Testis (tissue), 3 donors: ENCODE measurements around the gene DIS3L2. TPM values are rescaled to one million over a fixed set of nuclear protein-coding genes. Genes with fewer than 3 reads are reported as not detected.

ENCODE experiments used
- DNase-seq: peaks from one replicate; pipeline ENCODE4 v3.0.0-alpha.2; 2019
- H3K27ac ChIP-seq, 2 donors: fragments of 200-600 bp; sonication (generic); one replicate each; pipeline ENCODE4 v1.5.1; 2019
- H3K27me3 ChIP-seq: fragments of 200-600 bp; sonication (generic); one replicate; pipeline ENCODE4 v1.5.1; 2019
- H3K36me3 ChIP-seq: fragments of 200-600 bp; sonication (generic); one replicate; pipeline ENCODE4 v1.5.1; 2017; ENCODE audit warnings: low read depth; ENCODE audit errors: missing control alignments
- H3K4me1 ChIP-seq: fragments of 200-600 bp; sonication (generic); one replicate; pipeline ENCODE4 v1.5.1; 2019
- H3K4me3 ChIP-seq, 2 donors: fragments of 200-600 bp; sonication (generic); one replicate each; pipeline ENCODE4 v1.5.1; 2017 to 2019
- H3K9me3 ChIP-seq: fragments of 200-600 bp; sonication (generic); one replicate; pipeline ENCODE4 v1.5.1; 2017
- POLR2A ChIP-seq: fragments of 450-650 bp; IDR thresholded peaks from one replicate; pipeline ENCODE4 v1.6.1; 2017; ENCODE audit warnings: antibody characterized with exemption, mild to moderate bottlenecking, moderate library complexity
- WGBS, 2 donors: methylation state at CpG; one replicate each; pipeline ENCODE4 v1.1.5; 2018; 5-methylcytosine and 5-hydroxymethylcytosine counted together
- intact Hi-C: fragments of 100-400 bp; cut with DNase I; formaldehyde crosslinking; loops from one replicate; pipeline ENCODE4 v1.15.1; 2023; ENCODE audit warnings: low total_unique reads
- polyA plus RNA-seq: library from polyadenylated mRNA; stranded (reverse); fragments of 350-450 nt; fragmentation: Illumina TruSeq; extraction: RNeasy Lipid Tissue Mini Kit (QIAGEN cat#74804); gene quantifications from one replicate; pipeline ENCODE4 v1.2.3, GENCODE V29; 2014; ENCODE audit warnings: low read depth, low replicate concordance; ENCODE audit not compliant: insufficient read depth
- total RNA-seq, 2 donors: library from RNA; depleted of rRNA; stranded (reverse); fragments of >200 nt; gene quantifications; one replicate each; pipeline ENCODE4 v1.2.3, GENCODE V29; 2016
- TF ChIP-seq, protein P1 (sequence below), 3 experiments: fragments of 450-650 bp in 2 of 3; fragments of 200-600 bp in 1 of 3; sonication (generic) in 1 of 3; IDR thresholded peaks; one replicate each; pipeline ENCODE4 v1.5.1; 2016 to 2019; ENCODE audit warnings: antibody characterized with exemption in 3 of 3, mild to moderate bottlenecking in 2 of 3, moderate library complexity in 1 of 3

DIS3L2 gene
- total and polyA plus RNA-seq, 3 donors from 2014 or later: 32.5 to 80.7 (median 70.4) TPM

DNA sequence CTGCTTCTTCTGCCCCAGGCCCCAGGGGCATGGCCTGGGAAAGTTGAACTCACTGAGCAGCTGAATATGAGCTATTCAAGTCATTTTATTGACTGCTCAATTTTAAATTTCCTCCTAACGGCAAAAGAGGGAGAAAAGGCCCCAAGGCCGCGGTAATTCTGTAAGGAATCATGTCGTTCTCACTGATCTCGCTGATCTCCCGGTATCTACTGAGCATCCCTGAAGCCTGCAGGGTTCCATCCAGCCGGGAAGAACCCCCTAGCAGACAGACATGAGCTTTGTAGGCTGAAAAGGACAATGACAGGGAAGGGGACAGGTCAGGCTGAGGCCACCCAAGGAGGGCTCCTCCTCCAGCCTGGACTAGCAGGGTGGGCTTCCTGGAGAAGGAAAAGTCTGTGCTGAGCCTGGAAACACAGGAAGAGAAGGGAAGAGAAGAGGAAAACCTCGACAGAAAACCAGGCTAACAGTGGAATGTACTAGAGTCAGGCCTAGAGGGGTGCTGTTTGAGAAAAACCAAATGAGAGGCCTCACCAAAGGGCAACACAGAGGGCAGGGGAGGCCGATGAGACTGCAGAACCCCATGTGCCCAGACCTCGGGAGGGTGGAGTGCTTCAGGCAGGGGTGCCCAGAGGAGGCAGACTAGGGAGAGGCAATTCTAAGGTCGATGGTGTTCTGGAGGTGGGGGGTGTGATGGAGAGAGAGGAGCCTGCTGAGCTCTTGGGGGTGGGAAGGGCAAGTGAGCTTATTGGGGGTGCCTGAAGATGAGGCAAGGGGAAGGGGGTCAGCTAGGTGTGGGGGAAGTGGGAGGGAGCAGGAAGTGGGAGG lies 32.4 kb upstream of the DIS3L2 start:
- H3K9me3 ChIP-seq: no peaks in the 10 kb centered on the region
- WGBS, 2 donors: 81 to 90% methylated on average over 11 of the region's 11 CpGs
- no peaks in the 10 kb centered on the region for H3K36me3 ChIP-seq
- TF ChIP-seq POLR2A: no peak
- TF ChIP-seq, protein P1, sequence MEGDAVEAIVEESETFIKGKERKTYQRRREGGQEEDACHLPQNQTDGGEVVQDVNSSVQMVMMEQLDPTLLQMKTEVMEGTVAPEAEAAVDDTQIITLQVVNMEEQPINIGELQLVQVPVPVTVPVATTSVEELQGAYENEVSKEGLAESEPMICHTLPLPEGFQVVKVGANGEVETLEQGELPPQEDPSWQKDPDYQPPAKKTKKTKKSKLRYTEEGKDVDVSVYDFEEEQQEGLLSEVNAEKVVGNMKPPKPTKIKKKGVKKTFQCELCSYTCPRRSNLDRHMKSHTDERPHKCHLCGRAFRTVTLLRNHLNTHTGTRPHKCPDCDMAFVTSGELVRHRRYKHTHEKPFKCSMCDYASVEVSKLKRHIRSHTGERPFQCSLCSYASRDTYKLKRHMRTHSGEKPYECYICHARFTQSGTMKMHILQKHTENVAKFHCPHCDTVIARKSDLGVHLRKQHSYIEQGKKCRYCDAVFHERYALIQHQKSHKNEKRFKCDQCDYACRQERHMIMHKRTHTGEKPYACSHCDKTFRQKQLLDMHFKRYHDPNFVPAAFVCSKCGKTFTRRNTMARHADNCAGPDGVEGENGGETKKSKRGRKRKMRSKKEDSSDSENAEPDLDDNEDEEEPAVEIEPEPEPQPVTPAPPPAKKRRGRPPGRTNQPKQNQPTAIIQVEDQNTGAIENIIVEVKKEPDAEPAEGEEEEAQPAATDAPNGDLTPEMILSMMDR (IDR thresholded peaks at IDR 0.05): no peak
- H3K27ac ChIP-seq: no peak overlapping the region
- H3K27me3 ChIP-seq: no peaks in the 10 kb centered on the region
- H3K4me1 ChIP-seq: peaks cover 14% of the 10 kb centered on the region
- no peak overlapping the region for H3K4me3 ChIP-seq
- peak; percentile 6 for DNase-seq
- intact Hi-C loops: no loop called here

DNA sequence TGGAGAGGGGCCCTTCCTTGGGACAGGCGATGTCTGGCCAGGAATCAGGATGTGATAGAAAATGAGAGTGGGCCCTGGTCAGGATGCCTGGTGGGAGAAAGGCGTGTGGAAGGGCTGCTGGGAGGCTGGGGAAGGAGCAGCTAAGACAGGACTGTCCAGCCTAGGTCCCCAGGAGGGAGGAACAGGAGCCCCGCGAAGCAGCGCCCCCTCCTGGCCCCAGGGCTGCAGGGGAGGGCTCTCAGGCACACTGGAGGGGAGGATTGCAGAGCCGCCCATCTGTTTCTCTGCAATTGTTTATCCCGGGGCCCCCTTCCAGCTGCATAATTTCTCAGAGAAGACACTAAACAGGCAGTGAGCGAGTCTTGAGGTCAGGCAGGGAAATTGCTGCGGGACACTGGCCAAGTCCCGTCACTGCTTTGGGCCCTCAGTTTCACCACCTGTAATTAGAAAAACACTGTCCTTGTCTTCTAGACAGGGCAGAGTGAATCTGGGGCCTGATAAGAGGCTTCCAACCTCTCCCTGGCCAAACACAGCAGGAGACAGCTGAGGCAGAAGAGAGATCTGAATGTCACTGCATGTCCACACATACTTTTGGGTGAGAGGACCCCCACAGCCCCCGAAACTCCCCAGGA lies 31.4 kb upstream of the DIS3L2 start:
- no peak overlapping the region for H3K4me3 ChIP-seq
- no peaks in the 10 kb centered on the region for H3K27me3 ChIP-seq
- 40 to 67% methylated on average over 8 to 11 of the region's 11 CpGs for WGBS, 2 donors
- TF ChIP-seq POLR2A: no peak
- TF ChIP-seq, protein P1 (IDR thresholded peaks at IDR 0.05): no peak
- peak; percentile 16 for DNase-seq
- intact Hi-C loops: no loop called here
- H3K27ac ChIP-seq: no peak overlapping the region
- H3K9me3 ChIP-seq: no peaks in the 10 kb centered on the region
- H3K36me3 ChIP-seq: no peaks in the 10 kb centered on the region
- H3K4me1 ChIP-seq: peaks cover 18% of the 10 kb centered on the region

DNA sequence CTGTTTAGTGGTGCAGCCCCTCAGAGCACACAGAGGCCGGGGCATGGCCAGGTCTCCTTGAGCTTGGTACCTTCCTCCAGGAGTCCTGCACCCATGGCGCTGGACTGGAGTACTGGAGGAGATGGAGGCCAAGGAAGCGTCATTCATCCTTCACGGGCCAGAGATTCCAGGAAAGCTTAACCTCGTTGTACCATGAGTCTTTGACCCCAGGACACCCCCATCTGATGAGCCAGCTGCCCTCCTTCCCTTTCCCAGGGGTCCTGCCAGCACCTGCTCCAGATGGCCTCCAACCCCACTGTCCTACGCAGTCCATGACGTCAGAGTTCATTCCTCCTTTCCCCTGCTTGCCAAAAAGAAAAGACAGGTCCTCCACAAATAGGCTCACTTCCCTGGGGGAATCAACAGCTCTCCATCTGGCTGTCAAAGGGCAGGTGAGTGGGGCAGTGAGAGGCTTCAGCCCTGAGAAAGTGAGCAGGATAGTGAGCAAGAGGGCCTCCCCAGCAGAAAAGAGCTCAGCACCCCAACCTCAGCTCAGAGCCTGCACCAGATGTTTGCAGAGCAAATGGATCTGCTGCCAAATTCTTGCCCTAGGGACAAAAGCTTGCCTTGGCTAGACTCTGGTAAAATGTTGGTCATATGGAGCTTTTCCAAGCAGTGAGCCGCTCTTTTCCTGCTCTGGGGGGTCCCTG lies 30.8 kb upstream of the DIS3L2 start:
- Histone ChIP-seq H3K9me3 (no peaks in the 10 kb centered on the region), H3K27ac (no peak overlapping the region), H3K27me3 (no peaks in the 10 kb centered on the region), H3K36me3 (no peaks in the 10 kb centered on the region), H3K4me1 (peaks cover 20% of the 10 kb centered on the region), H3K4me3 (no peak overlapping the region)
- TF ChIP-seq POLR2A: no peak
- TF ChIP-seq, protein P1 (IDR thresholded peaks at IDR 0.05): no peak
- intact Hi-C loops: no loop called here
- peak; percentile 10 for DNase-seq
- WGBS, 2 donors: 75 to 83% methylated on average over 7 to 8 of the region's 8 CpGs

DNA sequence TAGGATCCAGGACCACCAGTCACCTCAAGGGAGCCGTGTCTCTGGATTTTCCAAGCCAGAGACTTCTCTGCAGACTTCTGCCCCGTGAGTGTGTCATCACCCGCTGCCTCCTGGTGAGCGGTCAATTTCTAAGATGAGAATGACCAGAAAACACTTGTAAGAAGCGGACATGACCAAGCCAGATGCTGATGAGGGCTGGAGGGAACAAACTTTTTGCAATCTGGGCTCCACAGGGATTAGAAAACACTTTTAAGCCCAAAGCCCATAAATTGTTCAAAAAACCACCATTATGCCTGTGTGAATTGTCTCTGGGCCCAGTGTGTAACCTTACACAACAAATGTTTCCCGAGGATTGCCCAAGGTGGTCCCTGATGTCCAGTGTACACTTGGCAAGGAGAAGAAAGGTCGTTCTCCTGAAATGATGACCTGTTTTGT lies 30.0 kb upstream of the DIS3L2 start:
- TF ChIP-seq, protein P1 (IDR thresholded peaks at IDR 0.05): no peak
- TF ChIP-seq POLR2A: no peak
- Histone ChIP-seq H3K27me3 (no peaks in the 10 kb centered on the region), H3K4me3 (no peak overlapping the region), H3K27ac (no peak overlapping the region), H3K4me1 (peaks cover 12% of the 10 kb centered on the region), H3K36me3 (no peaks in the 10 kb centered on the region), H3K9me3 (no peaks in the 10 kb centered on the region)
- peak; percentile 13 for DNase-seq
- WGBS, 2 donors: 88 to 91% methylated on average over 7 of the region's 7 CpGs
- intact Hi-C loops: no loop called here
